Psoas muscle (tissue), 8 donors: Measurements from ENCODE around the gene MAPK9. TPM values are rescaled to one million over a fixed set of nuclear protein-coding genes. Genes with fewer than 3 reads are reported as not detected.

ENCODE experiments used
- ATAC-seq, 4 donors: fragments of 200-7000 bp; cut with Tn5 transposase; one replicate each; pipeline ENCODE4 v1.9.1; 2020; ENCODE audit warnings: moderate library complexity in 3 of 4, mild to moderate bottlenecking in 2 of 4
- DNase-seq, 2 donors: peaks; one replicate each; pipeline ENCODE4 v3.0.0-alpha.2; 2020
- H3K27ac ChIP-seq: fragments of 200-600 bp; one replicate; pipeline ENCODE4 v1.8.0; 2022
- H3K27me3 ChIP-seq, 3 donors: fragments of 200-600 bp in 1 of 3; one replicate each; pipeline versions ENCODE4 v1.6.1 to v1.8.0; 2013 to 2022; ENCODE audit warnings: low read length in 2 of 3, mild to moderate bottlenecking in 2 of 3, moderate library complexity in 1 of 3; ENCODE audit not compliant: insufficient read depth in 3 of 3
- H3K36me3 ChIP-seq, 2 donors: fragments of 200-600 bp in 1 of 2; one replicate each; pipeline versions ENCODE4 v1.6.1 to v1.8.0; 2013 to 2022; ENCODE audit warnings: low read depth in 1 of 2, mild to moderate bottlenecking in 1 of 2, moderate library complexity in 1 of 2; ENCODE audit not compliant: insufficient read depth in 1 of 2
- H3K4me1 ChIP-seq: fragments of 200-600 bp; one replicate; pipeline ENCODE4 v1.8.0; 2022
- H3K4me3 ChIP-seq: fragments of 200-600 bp; one replicate; pipeline ENCODE4 v1.8.0; 2022; ENCODE audit warnings: mild to moderate bottlenecking
- H3K9me3 ChIP-seq: fragments of 200-600 bp; one replicate; pipeline ENCODE4 v1.8.0; 2022
- WGBS, 3 donors: extraction: QIAGEN DNeasy Blood & Tissue Kit; methylation state at CpG; one replicate each; pipeline versions ENCODE4 v1.1.6 to v1.1.7; 2013; 5-methylcytosine and 5-hydroxymethylcytosine counted together
- intact Hi-C, 2 donors: fragments of 100-400 bp; cut with DNase I; formaldehyde crosslinking; loops; one replicate each; pipeline versions ENCODE4 v1.11.0 to v1.14.2; 2022
- polyA plus RNA-seq, 3 donors: library from polyadenylated mRNA; stranded (reverse); fragments of 200-250 nt; gene quantifications; one replicate each; pipeline ENCODE4 v1.2.3, GENCODE V29; 2013
- total RNA-seq, 4 donors: library from RNA; stranded (reverse); fragmentation: NEBNext Ultra II Directional in 2 of 4; extraction: Animal tissue kit (Norgen Biotek cat#: 25700) in 2 of 4; gene quantifications; one replicate each; pipeline versions ENCODE4 v1.2.1 to v1.2.4, GENCODE V29; 2021 to 2023
- TF ChIP-seq, protein P1 (sequence below): fragments of 200-600 bp; IDR thresholded peaks from one replicate; pipeline ENCODE4 v1.8.0; 2022; ENCODE audit warnings: antibody characterized with exemption
- donor health status: healthy with polysubstance abuse.
- donor health status: DM: no; HTN: no; CAD: no; lungs with moderate emphysema.
- donor health status: Bipolar disorder and iron deficiency.
- donor health status: healthy.
- donor health status: DM: yes; HTN: yes; CAD: no.
- donor health status: DM: no; HTN: no; CAD: no.
- donor health status: DM: no; HTN: no; CAD: no.
- donor health status: DM: yes; HTN: yes; CAD: no.

Gene MAPK9
- total and polyA plus RNA-seq, 7 donors = 16.1 to 40.1 (median 34.3) TPM

DNA sequence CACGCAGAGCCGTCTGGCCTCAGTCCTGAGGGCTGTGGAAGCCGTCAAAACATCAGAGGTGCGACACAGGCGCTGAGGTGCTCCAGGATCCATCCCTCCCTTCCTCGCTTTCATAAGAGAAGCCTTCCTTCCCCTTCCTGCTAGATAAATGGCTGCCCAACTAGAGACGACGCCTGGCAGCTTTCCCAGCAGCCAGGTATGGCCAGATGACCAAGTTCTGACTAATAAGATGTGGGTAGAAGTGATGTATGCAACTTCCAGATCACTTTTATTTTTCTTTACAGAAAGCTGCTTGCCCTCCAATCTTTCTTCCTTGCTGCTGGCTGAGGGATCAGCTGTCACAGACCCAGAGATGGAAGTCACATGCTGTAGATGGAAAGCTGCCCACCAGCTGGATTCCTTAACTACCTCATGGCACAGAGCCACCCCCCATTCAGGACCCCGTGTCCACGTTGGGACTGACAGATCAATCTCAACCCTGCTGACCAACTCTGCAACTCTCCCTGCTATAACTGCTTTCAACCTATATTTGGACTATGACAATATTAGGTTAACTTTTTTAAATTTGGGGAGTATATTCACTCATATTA, 8.8 kb downstream of the MAPK9 start:
- WGBS, 3 donors = 60 to 68% (median 65%) methylated on average over 10 of the region's 10 CpGs
- Histone ChIP-seq H3K4me3 (no peak overlapping the region), H3K27me3 (no peaks in the 10 kb centered on the region), H3K9me3 (no peaks in the 10 kb centered on the region), H3K27ac (no peak overlapping the region), H3K36me3 (peaks cover 0 to 40% of the 10 kb centered on the region in 2 donors), H3K4me1 (no peaks in the 10 kb centered on the region)
- ATAC-seq = no peak
- DNase-seq = no peak
- intact Hi-C loops = no loop called here
- TF ChIP-seq, protein P1, sequence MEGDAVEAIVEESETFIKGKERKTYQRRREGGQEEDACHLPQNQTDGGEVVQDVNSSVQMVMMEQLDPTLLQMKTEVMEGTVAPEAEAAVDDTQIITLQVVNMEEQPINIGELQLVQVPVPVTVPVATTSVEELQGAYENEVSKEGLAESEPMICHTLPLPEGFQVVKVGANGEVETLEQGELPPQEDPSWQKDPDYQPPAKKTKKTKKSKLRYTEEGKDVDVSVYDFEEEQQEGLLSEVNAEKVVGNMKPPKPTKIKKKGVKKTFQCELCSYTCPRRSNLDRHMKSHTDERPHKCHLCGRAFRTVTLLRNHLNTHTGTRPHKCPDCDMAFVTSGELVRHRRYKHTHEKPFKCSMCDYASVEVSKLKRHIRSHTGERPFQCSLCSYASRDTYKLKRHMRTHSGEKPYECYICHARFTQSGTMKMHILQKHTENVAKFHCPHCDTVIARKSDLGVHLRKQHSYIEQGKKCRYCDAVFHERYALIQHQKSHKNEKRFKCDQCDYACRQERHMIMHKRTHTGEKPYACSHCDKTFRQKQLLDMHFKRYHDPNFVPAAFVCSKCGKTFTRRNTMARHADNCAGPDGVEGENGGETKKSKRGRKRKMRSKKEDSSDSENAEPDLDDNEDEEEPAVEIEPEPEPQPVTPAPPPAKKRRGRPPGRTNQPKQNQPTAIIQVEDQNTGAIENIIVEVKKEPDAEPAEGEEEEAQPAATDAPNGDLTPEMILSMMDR = no peak

- Histone ChIP-seq H3K27ac (no peak overlapping the region), H3K36me3 (peaks cover 1 to 48% of the 10 kb centered on the region in 2 donors), H3K9me3 (no peaks in the 10 kb centered on the region), H3K4me1 (no peaks in the 10 kb centered on the region), H3K27me3 (no peaks in the 10 kb centered on the region), H3K4me3 (no peak overlapping the region)
- WGBS, 3 donors = 97 to 98% (median 98%) methylated on average over 9 of the region's 9 CpGs
- ATAC-seq = no peak
- TF ChIP-seq, protein P1 = no peak
- intact Hi-C loops = no loop called here
- DNase-seq = no peak
These were observed 9.6 kb downstream of the MAPK9 start for GRCh38 chr5:180282281-180282680.

DNA sequence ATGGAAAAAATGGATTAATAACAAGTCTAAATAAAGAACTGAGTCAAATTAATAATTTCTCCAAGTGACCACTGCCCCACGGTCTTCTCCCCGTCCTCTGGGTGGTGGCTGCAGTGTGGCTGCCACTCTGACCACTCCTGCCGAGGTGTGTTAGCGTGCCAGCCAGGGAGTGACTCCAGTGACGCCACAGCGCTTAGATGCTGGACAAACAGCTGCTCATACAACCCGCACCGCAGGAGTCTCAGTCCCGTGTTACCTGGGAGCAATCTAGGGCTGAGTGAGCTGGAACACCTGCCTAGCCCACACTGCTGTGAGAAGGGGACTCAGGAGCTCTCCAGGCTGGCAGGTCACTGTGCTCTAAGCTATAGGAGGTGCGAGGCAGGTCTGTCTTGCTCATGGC, 10.2 kb downstream of the MAPK9 start:
- Histone ChIP-seq H3K4me1 (no peaks in the 10 kb centered on the region), H3K36me3 (peaks cover 4 to 50% of the 10 kb centered on the region in 2 donors), H3K4me3 (no peak overlapping the region), H3K27me3 (no peaks in the 10 kb centered on the region), H3K27ac (no peak overlapping the region), H3K9me3 (no peaks in the 10 kb centered on the region)
- WGBS, 3 donors = 84 to 92% (median 88%) methylated on average over 10 of the region's 10 CpGs
- TF ChIP-seq, protein P1 = no peak
- ATAC-seq (no peak), DNase-seq (no peak)
- intact Hi-C loops = no loop called here

DNA sequence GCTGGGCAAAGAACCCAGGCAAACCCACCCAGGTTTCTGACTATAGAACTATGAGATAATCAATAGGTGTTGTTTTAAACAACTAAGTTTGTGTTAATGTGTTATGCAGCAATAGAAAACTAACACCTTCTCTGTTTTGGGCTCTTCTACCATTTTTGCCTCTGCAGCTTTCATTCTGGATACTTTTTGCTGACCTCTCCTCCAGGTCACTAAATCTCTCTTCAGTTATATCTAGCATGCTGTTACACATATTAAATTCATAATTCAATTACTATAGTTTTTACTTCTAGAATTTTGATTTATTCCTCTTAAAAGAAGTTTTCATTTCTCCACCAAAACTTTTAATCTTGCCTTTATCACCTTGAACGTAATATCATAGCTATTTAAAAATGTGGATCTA, 17.2 kb downstream of the MAPK9 start:
- no peaks in the 10 kb centered on the region for H3K4me1 ChIP-seq
- intact Hi-C loops = no loop called here
- no peak for DNase-seq
- no peak overlapping the region for H3K27ac ChIP-seq
- H3K4me3 ChIP-seq = no peak overlapping the region
- peaks cover 7 to 48% of the 10 kb centered on the region in 2 donors for H3K36me3 ChIP-seq
- H3K27me3 ChIP-seq = no peaks in the 10 kb centered on the region
- H3K9me3 ChIP-seq = peaks cover 20% of the 10 kb centered on the region
- WGBS, 3 donors = 95 to 100% (median 98%) methylated on average over 1 of the region's 1 CpG
- TF ChIP-seq, protein P1 = no peak
- no peak for ATAC-seq

DNA sequence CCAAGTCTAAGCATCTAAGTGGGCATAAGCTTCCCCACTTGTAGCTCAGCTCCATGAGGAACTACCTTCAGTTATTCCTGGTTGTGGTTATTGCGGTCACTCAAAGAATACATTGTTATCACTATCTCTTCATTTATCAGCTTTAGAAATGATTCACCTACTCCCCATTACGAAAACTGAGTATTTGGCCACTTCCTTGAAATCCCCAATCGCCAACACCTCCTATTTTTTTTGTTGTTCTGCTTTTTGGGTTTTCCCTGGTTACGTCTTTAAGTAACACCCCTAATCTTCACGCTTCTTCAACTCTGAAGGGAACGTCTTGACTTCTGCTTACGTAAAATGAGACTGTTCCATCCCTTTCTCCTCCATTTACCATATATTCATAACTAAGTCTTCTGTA, 20.7 kb downstream of the MAPK9 start:
- H3K4me3 ChIP-seq = no peak overlapping the region
- H3K27me3 ChIP-seq = no peaks in the 10 kb centered on the region
- no peak overlapping the region for H3K27ac ChIP-seq
- ATAC-seq = no peak
- TF ChIP-seq, protein P1 = no peak
- no peaks in the 10 kb centered on the region for H3K4me1 ChIP-seq
- peaks cover 47% of the 10 kb centered on the region for H3K9me3 ChIP-seq
- no peak for DNase-seq
- intact Hi-C loops = no loop called here
- 89 to 95% (median 95%) methylated on average over 7 of the region's 7 CpGs for WGBS, 3 donors
- H3K36me3 ChIP-seq = peaks cover 9 to 47% of the 10 kb centered on the region in 2 donors
